ENCODE results near the gene RTRAF. TPM values are rescaled to one million over a fixed set of nuclear protein-coding genes. Genes with fewer than 3 reads are reported as not detected.

Gene RTRAF
- total and polyA plus RNA-seq, 2 donors (not counting 3 experiments of a cell fraction or from before 2014, with no cell fraction given) = 64.0 to 237 TPM

GRCh38 chr14:52055167-52055566 lies 65.8 kb downstream of the RTRAF start:
- H3K9me3 ChIP-seq (replicated peaks; ENCODE audit: control insufficient read depth, insufficient read depth, low read length) = no peaks in the 10 kb centered on the region
- DNase-seq (ENCODE audit: low read depth, low spot score) (no peak), FAIRE-seq (no peak)
- no peaks in the 10 kb centered on the region for H3K27me3 ChIP-seq (ENCODE audit: control insufficient read depth in 2 of 2, insufficient read depth in 2 of 2, low read length in 2 of 2)
- no peak overlapping the region for H3K27ac ChIP-seq (ENCODE audit: insufficient read depth, low read depth, low read length)
- H4K20me1 ChIP-seq (replicated peaks; ENCODE audit: control insufficient read depth, extremely low read depth, insufficient read depth, low read length) = no peaks in the 10 kb centered on the region
- H3K4me3 ChIP-seq (replicated peaks in 1 of 3; ENCODE audit: insufficient read depth in 1 of 3, low read depth in 1 of 3, low read length in 3 of 3) = no peak overlapping the region
- intact Hi-C loops (cut with micrococcal nuclease) (no loop called here), dilution Hi-C loops (cut with MboI; ENCODE audit: extremely low pct_ligation_motif_present, low sequenced_read_pairs) (no loop called here)
- no peaks in the 10 kb centered on the region for H3K79me2 ChIP-seq (ENCODE audit: control insufficient read depth, insufficient read depth, low read length)
- peaks cover 5% of the 10 kb centered on the region for H3K4me1 ChIP-seq (ENCODE audit: control insufficient read depth, extremely low read depth, insufficient read depth, low read length)
- no peak overlapping the region for H3K4me2 ChIP-seq (ENCODE audit: insufficient read depth, low read length)
- no peaks in the 10 kb centered on the region for H3K9me1 ChIP-seq (replicated peaks; ENCODE audit: control insufficient read depth, extremely low read depth, insufficient read depth, low read length)
- ChIA-PET POLR2A (no interaction called here), CTCF (no interaction called here)
- H3K36me3 ChIP-seq (ENCODE audit: control insufficient read depth in 2 of 2, extremely low read depth in 1 of 2, insufficient read depth in 2 of 2, low read length in 2 of 2) = no peaks in the 10 kb centered on the region
- no peak overlapping the region for H2AFZ ChIP-seq (ENCODE audit: low read depth, low read length)
- BruUV-seq (replicated peaks) = no TSS peak
- H3K9ac ChIP-seq (replicated peaks; ENCODE audit: extremely low read depth, insufficient read depth, low read length) = no peak overlapping the region
- TF ChIP-seq CTCF (IDR thresholded peaks at IDR 0.05; ENCODE audit: extremely low read depth in 1 of 2, insufficient read depth in 1 of 2, low read depth in 1 of 2, low read length in 2 of 2) = no peak
- TF ChIP-seq POLR2A (IDR thresholded peaks at IDR 0.05; ENCODE audit: low read depth, low read length) = no peak
- no peak for TF ChIP-seq JUN (IDR thresholded peaks at IDR 0.05; ENCODE audit: borderline replicate concordance, insufficient read depth, insufficient read length, low read depth)
- no peak for TF ChIP-seq POLR2AphosphoS5 (IDR thresholded peaks at IDR 0.05; ENCODE audit: insufficient read depth, low read depth, low read length)
- no peak for TF ChIP-seq FOS (IDR thresholded peaks at IDR 0.05; ENCODE audit: borderline replicate concordance, insufficient read depth, low read length)
- no peak for TF ChIP-seq MAX (IDR thresholded peaks at IDR 0.05; ENCODE audit: insufficient read depth, insufficient read length)
- TF ChIP-seq EZH2 (IDR thresholded peaks at IDR 0.05; ENCODE audit: borderline replicate concordance, low read depth, low read length, severe bottlenecking) = no peak
- TF ChIP-seq MYC (IDR thresholded peaks at IDR 0.05; ENCODE audit: low read depth, low read length) = no peak
- no peak for TF ChIP-seq GATA2 (IDR thresholded peaks at IDR 0.05; ENCODE audit: insufficient read depth, insufficient read length, low read depth, low read length)

Measured in endothelial cell of umbilical vein (primary cell).